Activated CD4-positive, alpha-beta T cell treated with anti-CD3 and anti-CD28 coated beads, Interleukin-10, Interleukin-2, amounts not matched to agents 100 ng/mL and 50 ng/mL, durations not matched to agents 16 hours and 8 hours (primary cell): Measurements from ENCODE around the gene OXTR.

ENCODE experiments used
- DNase-seq: peaks from one replicate; pipeline ENCODE4 v3.0.0-alpha.2; 2020

The OXTR gene

GRCh38 chr3:8767256-8767666 is 2.2 kb downstream of the OXTR start:
- DNase-seq: no peak

- DNase-seq: no peak
Measured at GRCh38 chr3:8766148-8766547, 3.3 kb downstream of the OXTR start.

GRCh38 chr3:8765528-8765927 is 3.9 kb downstream of the OXTR start:
- no peak for DNase-seq

GRCh38 chr3:8764528-8764927 is 4.9 kb downstream of the OXTR start:
- DNase-seq: no peak

GRCh38 chr3:8762607-8763377 is 6.6 kb downstream of the OXTR start:
- DNase-seq: no peak

- no peak for DNase-seq
Measured at GRCh38 chr3:8761866-8762265, 7.5 kb downstream of the OXTR start.

GRCh38 chr3:8760506-8760905 is 8.9 kb downstream of the OXTR start:
- DNase-seq: no peak

- no peak for DNase-seq
Measured at GRCh38 chr3:8760091-8760490, 9.3 kb downstream of the OXTR start.

GRCh38 chr3:8759038-8759707 is 10.2 kb downstream of the OXTR start:
- DNase-seq: no peak

- no peak for DNase-seq
Measured at GRCh38 chr3:8757551-8758518, 11.6 kb downstream of the OXTR start.

- no peak for DNase-seq
Measured at GRCh38 chr3:8756671-8757070, 12.7 kb downstream of the OXTR start.

GRCh38 chr3:8755564-8756237 is 13.7 kb downstream of the OXTR start:
- no peak for DNase-seq

GRCh38 chr3:8755097-8755496 is 14.3 kb downstream of the OXTR start:
- no peak for DNase-seq

- no peak for DNase-seq
Measured at GRCh38 chr3:8752832-8753231, 16.6 kb downstream of the OXTR start.

GRCh38 chr3:8749316-8749715 is 20.1 kb downstream of the OXTR start:
- no peak for DNase-seq

- DNase-seq: no peak
Measured at GRCh38 chr3:8746780-8747345, 22.6 kb downstream of the OXTR start.

GRCh38 chr3:8745619-8746370 is 23.6 kb downstream of the OXTR start:
- no peak for DNase-seq

- DNase-seq: no peak
Measured at GRCh38 chr3:8743911-8744310, 25.5 kb downstream of the OXTR start.

GRCh38 chr3:8743021-8743601 is 26.3 kb downstream of the OXTR start:
- DNase-seq: no peak

- no peak for DNase-seq
Measured at GRCh38 chr3:8741581-8742261, 27.7 kb downstream of the OXTR start.
